Stimulated activated CD4-positive, alpha-beta T cell treated with anti-CD3 and anti-CD28 coated beads, Interleukin-4, amount 100 ng/mL, for 4 hours (primary cell): ENCODE measurements around the gene CUL4A.
A peak's percentile ranks its signal among the peaks of the same experiment; 100 is the strongest.
"Not testable (repeated sequence)": the region's sequence is repeated elsewhere in the genome, so short reads cannot be mapped to it uniquely, and the experiment has no call there.

Experiments
- DNase-seq, 2 experiments: peaks; one replicate each; pipeline ENCODE4 v3.0.0-alpha.2; 2020

CUL4A gene

DNA sequence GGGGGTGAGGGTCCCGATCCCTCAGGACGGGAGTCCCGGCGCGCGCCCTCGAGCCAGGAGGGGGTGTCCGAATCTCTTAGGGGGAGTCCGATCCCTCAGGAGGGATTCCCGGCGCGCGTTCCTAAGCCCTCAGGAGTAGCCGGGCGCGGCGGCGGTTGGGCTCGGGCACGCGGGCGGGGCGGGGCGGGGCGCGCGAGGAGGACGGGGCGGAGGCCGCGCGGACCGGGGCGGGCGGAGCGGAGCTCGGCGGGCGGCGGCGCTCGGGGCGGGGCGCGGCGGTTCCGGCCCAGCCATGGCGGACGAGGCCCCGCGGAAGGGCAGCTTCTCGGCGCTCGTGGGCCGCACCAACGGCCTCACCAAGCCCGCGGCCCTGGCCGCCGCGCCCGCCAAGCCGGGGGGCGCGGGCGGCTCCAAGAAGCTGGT is at the start of gene CUL4A:
CUL4A (plus strand) TSS at position 278 of the 423 bp plus-strand sequence; CDS start at position 293, 15 bp downstream.
- peak; percentile 68 to 82 for DNase-seq

DNA sequence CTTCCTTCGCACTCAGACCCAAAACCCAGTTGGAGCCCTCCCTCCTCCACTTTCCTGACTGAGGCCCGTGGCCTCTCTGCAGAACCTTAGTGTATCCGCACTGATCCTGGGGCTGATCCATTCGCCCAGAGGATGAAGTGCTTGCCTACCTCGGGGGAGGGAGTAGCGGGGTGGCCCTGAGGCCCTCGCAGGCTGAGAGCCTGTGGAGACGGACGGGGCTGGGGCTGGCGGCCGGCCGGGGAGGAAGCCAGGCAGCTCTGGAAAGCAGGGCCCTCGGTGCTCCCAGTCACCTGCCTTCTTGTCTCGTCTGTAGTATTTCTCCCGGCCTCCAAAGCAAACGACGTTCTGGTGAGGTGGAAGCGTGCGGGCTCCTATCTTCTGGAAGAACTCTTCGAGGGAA is 49.7 kb upstream of the CUL4A start:
- DNase-seq: no peak

DNA sequence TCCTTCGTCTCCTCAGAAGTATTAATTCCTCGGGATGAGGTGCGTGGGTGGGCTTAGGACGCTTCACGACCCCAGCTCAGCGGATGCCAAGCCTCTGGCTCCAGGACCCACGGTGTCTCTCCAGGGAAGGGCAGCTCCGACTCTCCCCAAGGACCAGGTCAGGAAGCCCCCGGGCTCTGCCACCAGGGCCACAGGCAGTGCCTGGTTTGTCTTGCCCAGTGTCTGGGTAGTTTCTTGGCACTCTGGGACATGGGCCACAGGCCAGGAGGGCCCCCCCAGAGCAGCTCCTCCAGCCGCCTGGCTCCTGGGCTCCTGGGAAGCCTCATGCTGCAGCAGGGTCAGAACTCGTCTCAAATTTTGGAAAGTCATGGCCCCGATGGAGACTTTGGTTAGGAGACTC is 48.4 kb upstream of the CUL4A start:
- DNase-seq: no peak

DNA sequence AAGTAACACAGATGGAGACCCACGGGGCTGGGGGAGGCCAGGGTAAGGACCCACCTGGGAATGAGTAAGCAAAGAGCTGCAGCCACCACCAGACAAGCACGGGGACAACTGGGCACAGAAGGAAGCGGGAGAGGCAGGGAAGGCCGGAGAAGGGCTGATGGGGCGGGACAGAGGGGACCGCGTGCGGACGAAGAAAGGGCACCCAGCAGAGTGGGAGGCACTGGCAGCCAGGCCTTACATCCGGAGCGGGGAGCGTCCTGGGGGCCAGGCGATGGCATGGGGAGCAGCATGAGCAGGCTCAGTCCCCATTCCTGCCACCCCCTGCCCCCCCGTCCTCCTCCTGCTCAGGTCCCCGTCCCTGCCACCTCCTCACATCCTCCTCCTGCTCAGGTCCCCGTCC is 48.0 kb upstream of the CUL4A start:
- no peak for DNase-seq

DNA sequence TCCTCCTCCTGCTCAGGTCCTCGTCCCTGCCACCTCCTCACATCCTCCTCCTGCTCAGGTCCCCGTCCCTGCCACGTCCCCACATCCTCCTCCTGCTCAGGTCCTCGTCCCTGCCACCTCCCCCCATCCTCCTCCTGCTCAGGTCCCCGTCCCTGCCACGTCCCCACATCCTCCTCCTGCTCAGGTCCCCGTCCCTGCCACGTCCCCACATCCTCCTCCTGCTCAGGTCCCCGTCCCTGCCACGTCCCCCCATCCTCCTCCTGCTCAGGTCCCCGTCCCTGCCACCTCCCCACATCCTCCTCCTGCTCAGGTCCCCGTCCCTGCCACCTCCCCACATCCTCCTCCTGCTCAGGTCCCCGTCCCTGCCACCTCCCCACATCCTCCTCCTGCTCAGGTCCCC is 47.4 kb upstream of the CUL4A start:
- DNase-seq: not testable (repeated sequence)

DNA sequence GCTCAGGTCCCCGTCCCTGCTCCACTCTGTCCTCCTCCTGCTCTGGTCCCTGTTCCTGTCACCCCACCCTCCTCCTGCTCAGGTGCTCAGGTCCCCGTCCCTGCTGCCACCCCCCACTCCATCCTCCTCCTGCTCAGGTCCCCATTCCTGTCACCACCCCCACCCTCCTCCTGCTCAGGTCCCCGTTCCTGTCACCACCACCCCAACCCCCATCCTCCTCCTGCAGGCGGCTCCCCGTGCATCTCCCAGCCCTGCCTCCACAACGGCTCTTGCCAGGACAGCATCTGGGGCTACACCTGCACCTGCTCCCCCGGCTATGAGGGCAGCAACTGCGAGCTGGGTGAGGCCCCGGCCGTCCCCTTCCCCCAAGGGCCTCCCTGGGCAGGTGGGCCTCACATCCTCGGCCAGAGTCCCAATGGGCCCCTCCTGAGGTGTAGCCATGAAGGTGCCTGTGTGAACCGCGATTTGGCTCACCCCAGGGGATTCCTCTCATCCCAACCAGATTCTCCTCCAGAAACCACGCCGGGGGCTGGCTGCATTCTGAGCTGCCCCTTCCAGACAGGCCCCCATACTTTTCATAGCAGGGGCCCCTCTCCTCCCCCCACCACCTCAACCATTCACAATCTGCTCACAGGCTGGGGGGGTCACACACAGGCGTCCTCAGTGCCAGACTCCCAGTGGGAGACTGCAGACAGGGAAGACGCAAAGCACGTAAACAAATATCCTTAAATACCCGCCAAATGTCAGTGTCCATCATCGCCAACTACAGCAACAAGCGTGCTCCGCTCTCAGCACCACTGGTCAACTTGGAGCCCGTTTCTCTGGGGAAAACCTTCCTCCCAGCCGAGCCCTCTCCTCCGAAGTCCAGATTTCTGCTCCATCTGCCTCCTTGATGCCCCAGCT is 46.4 kb upstream of the CUL4A start:
- DNase-seq: no peak

DNA sequence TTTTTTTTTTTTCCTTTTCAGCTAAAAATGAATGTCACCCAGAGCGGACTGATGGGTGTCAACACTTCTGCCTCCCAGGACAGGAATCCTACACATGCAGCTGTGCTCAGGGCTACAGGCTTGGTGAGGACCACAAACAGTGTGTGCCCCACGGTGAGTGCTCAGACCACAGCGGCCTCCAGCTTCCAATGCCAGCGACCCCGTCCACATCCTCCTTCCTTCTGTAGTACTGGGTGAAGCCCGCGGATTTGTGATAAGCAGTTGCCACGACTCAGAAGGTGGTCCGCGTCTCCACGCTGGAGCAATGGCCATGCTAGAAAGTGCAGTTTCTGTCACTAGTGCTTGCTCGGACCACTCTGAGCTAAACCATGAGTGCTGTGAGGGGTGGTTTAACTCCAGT is 44.9 kb upstream of the CUL4A start:
- DNase-seq: no peak

DNA sequence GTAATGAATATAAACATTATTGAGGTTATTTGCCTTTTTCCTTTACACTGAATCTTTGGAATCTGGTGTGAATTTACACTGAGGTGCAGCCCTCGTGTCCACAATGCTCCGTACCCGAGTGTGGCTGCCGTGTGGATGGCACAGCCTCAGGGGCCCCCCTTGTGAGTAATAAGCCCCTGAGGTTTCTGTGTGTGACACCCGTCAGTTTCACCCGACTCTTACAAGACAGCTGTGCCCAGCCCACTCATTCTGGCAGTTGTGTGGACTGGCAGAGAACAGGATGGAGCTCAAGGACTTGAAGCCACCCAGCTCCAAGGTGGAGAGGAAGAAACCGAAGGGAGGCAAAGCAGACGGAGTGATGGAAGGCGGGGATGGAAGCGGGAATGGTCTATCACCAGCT is 43.1 kb upstream of the CUL4A start:
- no peak for DNase-seq

DNA sequence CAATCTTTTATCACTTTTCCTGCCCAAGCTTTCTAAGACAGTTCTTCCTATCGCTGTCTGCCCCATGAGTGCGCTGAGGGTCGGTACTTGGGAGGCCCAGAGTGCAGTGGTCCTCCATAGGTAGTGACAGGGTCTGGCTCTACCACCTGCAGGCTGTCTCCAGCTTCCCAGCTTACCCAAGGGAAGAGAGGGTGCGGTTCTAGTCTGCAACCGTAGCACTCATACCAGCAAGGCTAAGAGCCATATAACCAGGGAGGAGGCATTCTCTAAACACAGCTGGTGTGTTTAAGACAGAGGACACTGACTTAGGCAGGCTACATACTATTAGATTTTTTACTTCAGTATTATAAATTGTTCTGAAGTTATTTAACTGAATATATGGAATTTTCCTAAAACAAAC is 42.7 kb upstream of the CUL4A start:
- DNase-seq: no peak

DNA sequence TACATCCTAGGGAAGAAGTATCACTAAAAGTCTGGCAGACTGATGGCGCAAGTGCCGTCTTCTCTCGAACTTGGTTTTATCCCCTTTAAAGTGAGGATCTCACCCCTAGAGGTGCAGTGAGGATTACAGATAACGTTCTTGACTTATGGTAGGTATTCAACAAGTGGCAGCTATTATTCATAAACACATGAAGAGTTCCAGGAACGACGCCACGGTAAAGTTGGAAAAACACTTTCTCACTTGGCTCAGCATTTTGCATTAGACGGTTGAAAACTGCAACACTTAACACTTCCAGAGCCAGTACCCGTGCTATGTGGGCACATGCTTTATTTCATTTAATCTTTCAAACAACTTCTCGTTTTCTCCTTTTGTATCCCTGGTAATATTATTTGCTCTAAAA is 42.3 kb upstream of the CUL4A start:
- DNase-seq: no peak

DNA sequence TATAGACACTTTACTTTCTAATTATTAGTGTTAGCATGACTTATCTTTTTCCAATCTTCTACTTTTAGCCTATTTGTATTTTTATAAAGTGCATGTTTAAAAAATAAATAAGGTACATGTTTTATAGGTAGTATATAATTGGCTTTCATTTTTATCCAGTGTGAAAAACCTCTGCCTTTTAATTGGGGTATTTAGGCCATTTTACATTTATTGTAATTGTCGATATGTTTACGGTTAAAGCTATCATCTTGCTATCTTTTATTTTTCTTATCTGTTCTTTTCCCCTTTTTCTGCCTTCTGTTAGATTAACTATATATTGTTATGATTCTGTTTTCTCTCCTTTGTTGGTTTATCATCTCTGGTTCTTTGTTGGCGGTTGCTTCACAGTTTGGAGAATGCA is 41.8 kb upstream of the CUL4A start:
- DNase-seq: no peak

DNA sequence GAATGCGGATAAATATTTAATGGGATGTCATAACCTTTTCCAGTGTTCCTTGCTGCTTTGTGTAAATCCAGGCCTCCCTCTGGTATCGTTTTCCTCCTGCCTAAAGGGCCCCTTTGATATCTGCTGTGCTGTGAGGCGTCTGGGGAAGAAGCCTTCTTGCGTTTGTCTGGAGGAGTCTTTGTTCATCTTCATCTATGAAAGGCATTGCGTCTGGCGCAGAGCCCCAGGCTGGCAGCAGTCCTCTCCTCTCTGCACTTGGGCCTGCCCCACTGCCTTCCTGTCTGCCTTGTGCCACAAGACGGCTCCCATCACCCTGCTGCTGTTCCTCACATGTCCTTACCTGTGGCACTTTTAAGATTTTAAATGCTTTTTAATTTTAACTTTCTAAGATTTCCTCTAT is 41.2 kb upstream of the CUL4A start:
- no peak for DNase-seq

DNA sequence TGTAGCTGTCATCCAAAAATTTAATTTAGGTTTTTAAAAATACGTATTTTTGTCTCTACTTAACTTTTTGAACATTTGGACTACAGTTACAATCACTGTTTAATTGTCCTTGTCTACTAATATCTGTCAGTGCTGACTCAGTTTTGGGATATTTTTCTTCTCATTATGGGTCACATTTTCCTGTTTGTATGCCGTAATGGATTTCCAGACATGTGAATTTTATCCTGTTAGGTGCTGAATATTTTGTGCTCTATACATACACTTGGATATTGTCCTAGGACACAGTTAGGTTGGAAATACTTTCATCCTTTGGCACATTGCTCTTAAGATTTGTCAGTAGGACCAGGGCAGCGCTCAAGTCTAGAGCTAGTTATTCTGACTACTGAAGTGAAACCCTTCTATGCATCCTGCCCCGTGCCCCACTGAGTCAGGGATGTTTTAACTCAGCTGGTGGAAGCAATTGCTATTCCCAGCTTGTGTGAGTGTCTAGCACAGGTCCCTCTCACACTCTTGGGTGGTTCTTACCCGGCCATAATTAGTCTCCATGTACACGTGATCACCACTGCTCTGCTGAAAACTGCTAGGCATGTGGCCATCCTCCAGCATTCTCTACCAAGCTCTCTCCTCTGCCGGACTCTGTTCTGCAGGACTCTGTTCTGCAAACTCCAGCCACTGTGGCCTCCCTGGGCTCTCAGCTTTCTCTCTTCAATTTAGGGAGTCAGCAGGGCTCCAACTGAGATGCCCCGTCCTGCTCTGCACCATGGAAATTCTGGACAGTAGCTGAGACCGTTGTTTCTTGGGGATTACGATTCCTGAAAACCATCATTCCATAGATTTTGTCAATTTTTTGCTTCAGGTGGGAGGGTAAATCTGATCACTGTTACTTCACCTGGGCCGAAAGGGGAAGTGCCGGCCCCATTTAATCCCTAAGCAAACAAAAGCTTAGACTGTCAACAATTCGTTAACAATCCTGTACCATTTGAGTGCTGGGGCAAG is 39.8 kb upstream of the CUL4A start:
- DNase-seq: no peak

DNA sequence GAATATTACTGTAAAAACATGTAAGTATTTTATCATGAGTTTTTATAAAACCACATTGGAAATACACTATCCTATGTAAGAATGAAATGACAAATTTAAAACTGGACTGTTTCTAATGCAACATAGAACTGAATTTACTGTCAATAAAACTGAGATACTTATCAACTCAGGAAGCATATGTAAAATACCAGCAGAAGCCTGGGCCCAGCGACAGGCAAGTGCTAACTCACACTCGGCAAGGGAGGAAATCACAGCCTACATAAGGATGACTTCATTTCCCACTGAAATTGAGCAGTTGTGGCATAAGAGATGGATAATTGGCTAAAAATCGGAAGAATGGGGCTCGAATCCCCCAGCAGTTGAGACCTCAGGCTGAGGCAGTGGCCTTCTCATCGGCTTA is 38.9 kb upstream of the CUL4A start:
- no peak for DNase-seq

DNA sequence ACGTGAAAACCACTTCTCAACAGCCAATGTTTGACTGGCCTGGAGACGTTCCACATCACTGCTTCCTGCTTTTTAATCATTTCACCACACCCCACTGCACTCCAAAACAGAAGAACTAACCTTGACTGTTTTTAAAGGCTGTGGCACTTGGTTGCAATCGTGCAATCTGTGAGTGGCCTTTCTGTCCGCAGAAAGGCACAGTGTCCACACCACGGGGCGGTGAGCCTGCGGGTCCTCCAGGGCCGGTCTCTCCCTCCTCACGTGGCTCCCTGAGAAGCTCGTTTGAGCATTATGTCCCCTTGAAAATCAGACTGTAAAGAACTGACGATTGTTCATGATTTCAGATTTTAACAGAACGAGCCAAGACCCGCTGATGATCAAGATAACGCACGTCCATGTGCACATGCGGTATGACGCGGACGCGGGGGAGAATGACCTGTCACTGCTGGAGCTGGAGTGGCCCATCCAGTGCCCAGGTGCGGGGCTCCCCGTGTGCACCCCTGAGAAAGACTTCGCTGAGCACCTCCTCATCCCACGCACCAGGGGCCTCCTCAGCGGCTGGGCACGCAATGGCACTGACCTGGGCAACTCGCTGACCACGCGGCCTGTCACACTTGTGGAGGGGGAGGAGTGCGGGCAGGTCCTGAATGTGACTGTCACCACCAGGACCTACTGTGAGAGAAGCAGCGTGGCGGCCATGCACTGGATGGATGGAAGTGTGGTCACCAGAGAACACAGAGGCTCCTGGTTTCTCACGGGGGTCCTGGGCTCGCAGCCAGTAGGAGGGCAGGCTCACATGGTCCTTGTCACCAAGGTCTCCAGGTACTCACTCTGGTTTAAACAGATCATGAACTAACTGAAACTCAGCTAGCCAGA is 37.9 kb upstream of the CUL4A start:
- no peak for DNase-seq

DNA sequence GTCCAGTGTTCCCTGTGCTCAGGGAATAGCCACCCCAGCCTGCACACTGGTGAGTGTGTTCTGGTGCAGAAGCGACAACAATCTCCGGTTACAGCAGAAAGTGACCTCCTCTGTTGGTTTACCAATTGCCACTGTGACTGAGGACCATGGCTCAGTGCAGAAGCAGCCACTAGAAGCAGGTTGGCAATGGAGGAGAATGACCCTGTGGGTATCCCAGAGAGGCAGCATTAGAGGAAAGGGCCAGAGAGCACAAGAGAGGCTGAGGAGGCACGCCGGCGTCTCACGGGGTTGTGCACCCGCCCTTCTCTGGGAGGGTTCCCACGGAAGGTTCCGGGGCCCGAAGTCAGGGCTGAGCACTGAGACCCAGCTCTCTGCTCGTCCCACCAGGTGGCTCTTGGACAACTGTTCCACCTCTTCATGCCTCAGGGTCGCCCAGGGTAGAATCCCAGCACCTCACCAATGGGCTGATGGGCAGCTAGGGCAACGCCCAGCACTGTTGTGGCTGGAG is 36.9 kb upstream of the CUL4A start:
- no peak for DNase-seq

DNA sequence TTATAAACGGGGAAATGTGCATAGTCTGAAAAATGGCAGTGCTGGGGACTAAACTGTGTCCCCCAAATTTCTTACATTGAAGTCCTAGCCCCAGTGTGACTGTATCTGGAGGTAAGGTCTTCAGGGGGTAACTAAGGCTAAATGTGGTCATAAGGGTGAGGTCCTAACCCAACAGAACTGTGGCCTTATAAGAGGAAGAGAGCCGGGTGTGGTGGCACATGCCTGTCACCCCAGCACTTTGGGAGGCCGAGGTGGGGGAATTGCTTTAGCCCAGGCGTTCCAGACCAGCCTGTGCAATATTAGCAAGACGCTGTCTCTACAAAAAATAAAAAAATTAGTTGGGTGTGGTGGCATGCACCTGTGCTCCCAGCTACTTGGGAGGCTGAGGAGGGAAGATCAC is 33.1 kb upstream of the CUL4A start:
- peak; percentile 21 to 83 for DNase-seq

DNA sequence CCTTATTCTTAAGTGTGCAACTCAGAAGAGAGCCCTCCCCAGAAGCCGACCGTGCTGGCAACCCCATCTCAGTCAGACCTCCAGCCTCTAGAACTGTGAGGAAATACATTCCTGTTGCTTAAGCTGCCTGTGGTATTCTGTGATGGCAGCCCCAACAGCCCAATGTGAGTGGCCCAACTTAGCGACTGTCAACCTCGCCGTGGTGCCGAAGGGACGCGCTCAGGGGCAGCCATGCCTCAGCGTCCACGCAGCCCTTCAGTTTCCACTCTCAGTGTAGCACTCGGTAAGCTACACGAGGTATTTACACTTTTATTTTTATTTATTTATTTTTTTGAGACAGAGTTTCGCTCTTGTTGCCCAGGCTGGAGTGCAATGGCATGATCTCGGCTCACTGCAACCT is 32.6 kb upstream of the CUL4A start:
- DNase-seq: no peak

DNA sequence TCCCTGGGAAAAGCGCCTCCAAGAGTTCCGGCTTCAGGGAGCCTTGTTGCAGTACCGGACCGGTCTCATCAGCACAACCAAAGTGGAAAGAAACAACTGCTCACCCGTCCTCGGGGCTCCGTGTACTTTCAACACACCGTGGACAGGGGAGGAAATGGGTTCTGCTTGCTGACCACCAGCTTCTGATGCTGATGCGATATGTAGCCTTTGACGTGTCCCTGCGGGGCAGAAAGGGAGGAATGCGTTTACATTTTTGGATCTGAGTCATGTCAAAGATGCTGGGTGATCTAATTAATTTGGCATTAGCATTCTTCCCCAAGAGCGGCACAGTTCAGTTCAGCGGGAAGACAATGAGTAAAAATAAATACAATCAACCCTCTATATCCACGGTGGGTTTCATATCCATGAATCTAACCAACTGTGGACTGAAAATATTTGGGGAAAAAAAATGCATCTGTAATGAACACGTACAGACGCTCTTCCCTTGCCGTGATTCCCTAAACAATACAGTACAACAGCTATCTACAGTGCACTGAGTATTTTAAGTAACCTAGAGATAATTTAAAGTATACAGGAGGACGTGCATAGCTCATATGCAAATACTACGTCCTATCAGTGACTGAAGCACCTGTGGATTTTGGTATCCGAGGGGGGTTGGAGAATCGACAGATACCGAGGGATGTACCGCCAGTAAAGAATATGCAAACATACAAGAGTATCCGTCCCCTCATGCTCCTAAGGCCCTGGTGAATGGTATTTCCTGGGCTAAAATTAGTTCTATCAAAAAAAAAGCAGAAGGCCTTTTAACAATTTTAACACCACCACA is 31.1 kb upstream of the CUL4A start:
- no peak for DNase-seq

DNA sequence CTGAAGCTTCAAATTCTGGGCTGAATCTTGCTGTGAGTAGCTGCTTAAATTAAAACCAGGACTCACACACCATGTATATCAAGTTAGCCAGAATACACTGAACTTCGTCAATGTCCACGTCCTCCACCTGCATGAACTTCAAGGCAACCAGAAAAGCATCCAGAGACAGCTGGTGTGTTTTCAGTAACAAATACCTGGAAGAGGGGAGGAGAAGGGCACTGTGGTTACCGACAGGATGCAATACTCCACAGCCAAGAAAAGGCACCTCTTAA is 30.6 kb upstream of the CUL4A start:
- DNase-seq: no peak

DNA sequence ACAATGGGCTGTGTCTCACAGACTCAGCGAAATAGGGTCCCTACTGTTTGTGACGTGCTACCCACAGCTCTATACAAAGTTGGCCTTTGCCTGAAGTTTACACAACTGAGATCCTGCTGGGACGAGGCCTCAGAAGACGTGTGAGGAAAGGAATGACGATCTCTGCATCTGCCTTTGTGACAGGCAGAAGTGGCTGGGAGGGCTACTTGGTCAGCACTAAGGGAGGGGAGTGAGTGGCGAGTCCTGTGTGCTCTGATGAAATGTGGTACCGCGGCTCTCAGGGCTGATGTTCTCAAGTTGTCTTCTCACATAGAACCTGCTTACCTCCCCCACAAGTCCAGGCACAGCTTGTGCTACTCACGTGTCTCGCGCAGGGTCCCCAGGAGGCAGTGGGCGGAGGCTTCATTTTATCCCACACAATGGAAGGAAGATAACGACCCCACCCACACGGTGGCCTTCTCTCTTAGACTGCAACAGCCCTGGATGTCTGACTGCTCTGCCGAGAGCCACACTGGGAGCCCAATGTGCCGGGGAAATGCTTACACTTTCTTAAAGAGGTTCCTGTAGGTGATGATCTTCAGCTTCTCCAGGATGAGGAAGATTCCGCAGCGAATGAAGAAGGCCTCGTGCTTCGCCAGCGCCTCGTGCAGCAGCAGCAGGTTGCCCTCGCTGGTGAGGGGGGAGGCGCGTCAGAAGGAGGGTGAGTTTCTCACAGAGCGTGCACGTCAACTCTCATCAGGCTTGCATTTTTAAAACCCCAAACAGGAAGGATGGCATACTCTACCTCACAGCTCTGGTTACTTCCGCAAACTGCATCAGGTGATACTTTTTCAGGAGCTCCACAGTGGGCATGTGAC is 29.8 kb upstream of the CUL4A start:
- DNase-seq: peak in 1 of 2 experiments; percentile 37
